Endothelial cell of umbilical vein (primary cell): ENCODE data around the gene HELZ2. TPM values are rescaled to one million over a fixed set of nuclear protein-coding genes. Genes with fewer than 3 reads are reported as not detected.

Source experiments
- BruUV-seq: library from RNA; stranded (reverse); fragments of 400-500 nt; replicated peaks from 2 replicates; lab custom pipeline; 2021; lab: Mats Ljungman, UMichigan
- CTCF ChIA-PET: fragments of 300-600, 350-600 bp; sonication (Branson Sonifier 250); formaldehyde crosslinking; loops from one replicate; lab custom pipeline; 2021; ENCODE audit warnings: antibody characterized with exemption, inconsistent platforms; lab: Charles Lee
- POLR2A ChIA-PET: fragments of 300-600, 350-600 bp; sonication (Branson Sonifier 250); formaldehyde crosslinking; loops from one replicate; lab custom pipeline; 2021; ENCODE audit warnings: antibody characterized with exemption, inconsistent platforms; lab: Charles Lee
- DNase-seq: peaks from one replicate; pipeline ENCODE4 v3.0.0-alpha.2; 2011; ENCODE audit warnings: low read depth, low spot score
- FAIRE-seq: peaks from 2 replicates; lab custom pipeline; 2011; peaks lifted over from hg19 to GRCh38; lab: Jason Lieb, UNC
- H2AFZ ChIP-seq: 2 replicates; pipeline ENCODE4 v1.6.0; 2012; ENCODE audit warnings: low read depth, low read length, control low read depth, inconsistent platforms
- H3K27ac ChIP-seq: 2 replicates; pipeline ENCODE4 v1.5.1; 2011; ENCODE audit warnings: low read depth, mild to moderate bottlenecking, control low read depth, low read length, moderate library complexity; ENCODE audit not compliant: insufficient read depth
- H3K27me3 ChIP-seq, 2 experiments: 2 replicates each; pipeline versions ENCODE4 v1.6.0 to v1.6.1; 2011; ENCODE audit warnings: low read length in 2 of 2, mixed read lengths in 1 of 2; ENCODE audit not compliant: control insufficient read depth in 2 of 2, insufficient read depth in 2 of 2
- H3K36me3 ChIP-seq, 2 experiments: 2 replicates in 1 of 2; 3 replicates in 1 of 2; pipeline ENCODE4 v1.5.1; 2011; ENCODE audit warnings: low read length in 2 of 2, mild to moderate bottlenecking in 1 of 2, moderate library complexity in 1 of 2; ENCODE audit not compliant: control insufficient read depth in 2 of 2, insufficient read depth in 2 of 2; ENCODE audit errors: extremely low read depth in 1 of 2
- H3K4me1 ChIP-seq: 3 replicates; pipeline ENCODE4 v1.5.1; 2011; ENCODE audit warnings: mild to moderate bottlenecking, low read length; ENCODE audit not compliant: control insufficient read depth, insufficient read depth; ENCODE audit errors: extremely low read depth
- H3K4me2 ChIP-seq: 2 replicates; pipeline ENCODE4 v1.6.1; 2011; ENCODE audit warnings: low read length, control low read depth, mixed read lengths; ENCODE audit not compliant: insufficient read depth
- H3K4me3 ChIP-seq, 3 experiments: fragments of 200-600 bp in 1 of 3; sonication (generic), shearing (Covaris generic) in 1 of 3; replicated peaks in 1 of 3; 2 replicates each; pipeline ENCODE4 v1.5.1; 2011 to 2016; ENCODE audit warnings: control low read depth in 3 of 3, low read length in 3 of 3, mild to moderate bottlenecking in 2 of 3, inconsistent platforms in 1 of 3, low read depth in 1 of 3, moderate library complexity in 1 of 3; ENCODE audit not compliant: insufficient read depth in 1 of 3
- H3K79me2 ChIP-seq: 2 replicates; pipeline ENCODE4 v1.6.0; 2012; ENCODE audit warnings: low read length, inconsistent platforms; ENCODE audit not compliant: control insufficient read depth, insufficient read depth
- H3K9ac ChIP-seq: replicated peaks from 2 replicates; pipeline ENCODE3; 2011; ENCODE audit warnings: low read length, control low read depth; ENCODE audit not compliant: insufficient read depth; ENCODE audit errors: extremely low read depth
- H3K9me1 ChIP-seq: replicated peaks from 3 replicates; pipeline ENCODE4 v1.6.0; 2011; ENCODE audit warnings: mild to moderate bottlenecking, low read length; ENCODE audit not compliant: control insufficient read depth, insufficient read depth; ENCODE audit errors: extremely low read depth
- H3K9me3 ChIP-seq: replicated peaks from 2 replicates; pipeline ENCODE4 v1.5.1; 2012; ENCODE audit warnings: low read length, inconsistent platforms; ENCODE audit not compliant: control insufficient read depth, insufficient read depth
- H4K20me1 ChIP-seq: replicated peaks from 2 replicates; pipeline ENCODE3; 2011; ENCODE audit warnings: mild to moderate bottlenecking, low read length; ENCODE audit not compliant: control insufficient read depth, insufficient read depth; ENCODE audit errors: extremely low read depth
- CTCF ChIP-seq, 2 donors: IDR thresholded peaks; 1 replicate in 1 of 2; 2 replicates in 1 of 2; pipeline ENCODE4 v1.5.1; 2011; ENCODE audit warnings: low read length in 2 of 2, mild to moderate bottlenecking in 2 of 2, moderate library complexity in 2 of 2, control low read depth in 1 of 2, inconsistent platforms in 1 of 2, low read depth in 1 of 2; ENCODE audit not compliant: insufficient read depth in 1 of 2; ENCODE audit errors: extremely low read depth in 1 of 2
- EZH2 ChIP-seq: IDR thresholded peaks from 2 replicates; pipeline ENCODE4 v1.6.1; 2012; ENCODE audit warnings: borderline replicate concordance, low read depth, mild to moderate bottlenecking, moderate library complexity, low read length, inconsistent platforms; ENCODE audit not compliant: severe bottlenecking
- FOS ChIP-seq: IDR thresholded peaks from 2 replicates; pipeline ENCODE4 v1.6.1; 2011; ENCODE audit warnings: mild to moderate bottlenecking, low read length, moderate library complexity, borderline replicate concordance; ENCODE audit not compliant: insufficient read depth
- GATA2 ChIP-seq: IDR thresholded peaks from 2 replicates; pipeline ENCODE4 v1.7.0; 2011; ENCODE audit warnings: low read depth, mild to moderate bottlenecking, moderate library complexity, mixed read lengths, low read length; ENCODE audit not compliant: insufficient read length, insufficient read depth
- JUN ChIP-seq: IDR thresholded peaks from 2 replicates; pipeline ENCODE4 v1.6.1; 2011; ENCODE audit warnings: borderline replicate concordance, low read depth; ENCODE audit not compliant: insufficient read length, insufficient read depth
- MAX ChIP-seq: IDR thresholded peaks from 2 replicates; pipeline ENCODE4 v1.6.1; 2011; ENCODE audit not compliant: insufficient read depth, insufficient read length
- MYC ChIP-seq: IDR thresholded peaks from one replicate; pipeline ENCODE4 v1.6.1; 2011; ENCODE audit warnings: mild to moderate bottlenecking, low read depth, low read length
- POLR2A ChIP-seq: IDR thresholded peaks from 2 replicates; pipeline ENCODE4 v1.6.1; 2012; ENCODE audit warnings: low read depth, mild to moderate bottlenecking, control low read depth, low read length
- POLR2AphosphoS5 ChIP-seq: IDR thresholded peaks from 2 replicates; pipeline ENCODE4 v1.6.1; 2012; ENCODE audit warnings: low read depth, mild to moderate bottlenecking, control low read depth, low read length, moderate library complexity; ENCODE audit not compliant: insufficient read depth
- dilution Hi-C: fragments of 300-500 bp; cut with MboI; formaldehyde crosslinking; loops from one replicate; pipeline ENCODE4 v1.15.0; 2019; ENCODE audit warnings: low sequenced_read_pairs; ENCODE audit not compliant: extremely low pct_ligation_motif_present
- intact Hi-C: fragments of 100-400 bp; cut with micrococcal nuclease; formaldehyde crosslinking; loops from one replicate; pipeline ENCODE4 v1.10.0; 2022
- polyA plus RNA-seq, 4 experiments: library from polyadenylated mRNA; depleted of rRNA in 3 of 4; stranded (reverse) in 3 of 4; unstranded in 1 of 4; fragments of >200 nt; gene quantifications; 2 replicates each; pipeline versions ENCODE4 v1.2.1 to v1.2.3, GENCODE V29; 2011 to 2012; ENCODE audit warnings: missing spikeins in 1 of 4
- total RNA-seq: library from RNA; stranded (reverse); gene quantifications from 2 replicates; pipeline ENCODE4 v1.2.3, GENCODE V29; 2021

The HELZ2 gene
- total and polyA plus RNA-seq, 2 donors (not counting 3 experiments of a cell fraction or from before 2014, with no cell fraction given) = 10.6 to 33.2 TPM

- H3K36me3 ChIP-seq = peaks cover 4 to 10% of the 10 kb centered on the region in 2 experiments
- intact Hi-C loops (no loop called here), dilution Hi-C loops (no loop called here)
- ChIA-PET CTCF (no interaction called here), POLR2A (no interaction called here)
- no peak for DNase-seq
- no peaks in the 10 kb centered on the region for H3K9me1 ChIP-seq
- TF ChIP-seq JUN (no peak), GATA2 (no peak), CTCF (IDR thresholded peaks at IDR 0.05; ENCODE audit: extremely low read depth in 1 of 2, insufficient read depth in 1 of 2, low read depth in 1 of 2, low read length in 2 of 2) (no peak), POLR2AphosphoS5 (no peak), EZH2 (no peak), POLR2A (no peak), MYC (no peak), MAX (no peak), FOS (no peak)
- peaks cover 3% of the 10 kb centered on the region for H3K4me1 ChIP-seq
- no peak overlapping the region for H3K4me2 ChIP-seq
- no peaks in the 10 kb centered on the region for H3K27me3 ChIP-seq
- no peaks in the 10 kb centered on the region for H4K20me1 ChIP-seq
- peaks cover 46% of the 10 kb centered on the region for H3K79me2 ChIP-seq
- H2AFZ ChIP-seq = no peak overlapping the region
- H3K27ac ChIP-seq = no peak overlapping the region
- no peaks in the 10 kb centered on the region for H3K9me3 ChIP-seq
- H3K4me3 ChIP-seq = no peak overlapping the region
- H3K9ac ChIP-seq = no peak overlapping the region
- FAIRE-seq = no peak
- no TSS peak for BruUV-seq
Observed at GRCh38 chr20:63622096-63622495, 48.1 kb upstream of the HELZ2 start.
